GM18508 (cell line): Measurements from ENCODE around the gene RIPPLY3.
A peak's percentile ranks its signal among the peaks of the same experiment; 100 is the strongest.
"Not testable (repeated sequence)": the region's sequence is repeated elsewhere in the genome, so short reads cannot be mapped to it uniquely, and the experiment has no call there.

ENCODE experiments used
- ATAC-seq: cut with Tn5 transposase; IDR thresholded peaks from one replicate; pipeline ENCODE4 v1.9.1; 2021; ENCODE audit warnings: moderate number of reproducible peaks; ENCODE audit not compliant: insufficient read depth, unreplicated experiment

The RIPPLY3 gene

DNA sequence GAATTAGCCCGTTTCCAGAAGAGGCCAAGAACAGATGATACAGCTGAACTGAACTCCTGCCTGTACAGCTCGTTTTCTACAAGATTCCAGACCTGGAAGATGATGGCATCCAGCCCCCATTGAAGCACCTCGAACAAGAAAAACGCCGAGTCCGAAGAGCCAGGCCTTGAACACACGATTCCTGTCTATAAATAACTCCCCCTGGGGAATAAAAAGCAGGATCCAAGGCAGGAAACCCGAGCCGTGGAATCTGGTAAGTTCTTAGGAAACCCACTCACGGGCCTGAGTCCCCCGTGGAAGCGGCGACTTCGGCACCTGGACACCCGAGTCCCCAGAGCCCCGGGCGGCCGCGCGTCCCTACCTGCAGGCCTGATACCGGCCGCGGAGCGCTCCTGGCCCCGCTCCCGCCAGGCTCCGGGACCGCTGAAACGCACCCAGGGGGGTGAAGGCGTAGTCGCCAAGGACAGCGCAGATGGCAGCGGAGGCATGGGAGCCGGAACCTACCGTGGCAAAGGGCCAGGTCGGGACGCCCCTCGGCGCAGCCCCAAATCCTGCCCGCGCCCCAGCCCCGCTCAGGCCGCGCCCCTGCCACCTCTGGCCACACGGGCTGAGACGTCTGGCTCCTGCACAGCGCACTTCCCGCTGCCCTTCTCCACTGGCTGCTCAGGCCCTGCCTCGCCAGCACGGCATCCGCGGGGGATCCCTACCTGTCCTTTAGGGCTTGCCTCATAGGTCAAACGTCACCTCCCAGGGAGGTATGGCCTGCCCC lies 26.0 kb upstream of the RIPPLY3 start:
- ATAC-seq, result no peak

DNA sequence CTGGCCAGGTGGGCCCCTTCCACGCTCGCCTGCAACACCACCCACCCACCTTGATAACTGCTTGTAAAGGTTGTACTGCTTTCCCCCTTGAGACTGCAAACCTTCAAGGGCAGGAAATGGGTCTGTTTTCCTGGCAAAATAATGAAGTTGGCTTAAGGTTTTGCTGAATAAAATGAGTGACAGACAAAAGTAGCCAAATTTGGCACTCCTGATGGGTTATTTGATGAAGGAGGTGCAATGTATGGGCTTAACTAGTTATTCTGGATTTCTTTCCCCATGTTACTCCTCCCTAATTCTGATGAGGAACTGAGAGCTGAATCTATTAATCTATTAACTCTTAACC lies 25.5 kb upstream of the RIPPLY3 start:
- no peak for ATAC-seq

DNA sequence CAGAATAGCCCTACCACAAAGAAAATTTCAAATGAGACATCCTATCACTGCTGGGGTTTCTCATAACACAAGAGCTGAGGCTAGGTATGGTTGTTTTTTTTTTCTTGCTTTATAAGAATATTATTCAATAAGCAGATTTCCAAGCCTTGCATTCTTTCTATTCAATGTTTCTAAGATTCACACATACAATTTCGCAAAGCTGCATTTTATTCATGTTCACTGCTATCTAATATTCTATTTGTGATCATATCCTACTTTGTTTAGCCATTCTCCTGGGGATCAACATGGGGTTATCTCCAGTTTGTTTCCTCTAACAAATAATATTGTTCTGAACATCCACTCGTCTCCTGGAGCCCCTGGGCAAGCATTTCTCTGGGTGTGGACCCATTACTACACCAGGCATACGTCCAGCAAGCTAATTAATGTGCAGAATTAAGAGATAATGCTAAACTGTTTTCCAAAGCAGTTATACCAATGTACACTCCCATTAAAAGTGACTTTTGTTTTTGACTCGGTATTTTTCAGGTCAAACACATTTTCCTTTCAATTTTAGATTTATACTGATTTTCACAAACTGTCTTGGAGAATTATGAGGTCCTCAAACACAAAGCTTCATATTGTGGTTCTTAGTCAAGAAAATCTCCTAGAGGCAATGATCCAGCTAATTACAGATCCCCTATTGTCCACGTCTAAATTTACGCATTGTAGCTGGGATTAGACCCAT lies 24.4 kb upstream of the RIPPLY3 start:
- no peak for ATAC-seq

DNA sequence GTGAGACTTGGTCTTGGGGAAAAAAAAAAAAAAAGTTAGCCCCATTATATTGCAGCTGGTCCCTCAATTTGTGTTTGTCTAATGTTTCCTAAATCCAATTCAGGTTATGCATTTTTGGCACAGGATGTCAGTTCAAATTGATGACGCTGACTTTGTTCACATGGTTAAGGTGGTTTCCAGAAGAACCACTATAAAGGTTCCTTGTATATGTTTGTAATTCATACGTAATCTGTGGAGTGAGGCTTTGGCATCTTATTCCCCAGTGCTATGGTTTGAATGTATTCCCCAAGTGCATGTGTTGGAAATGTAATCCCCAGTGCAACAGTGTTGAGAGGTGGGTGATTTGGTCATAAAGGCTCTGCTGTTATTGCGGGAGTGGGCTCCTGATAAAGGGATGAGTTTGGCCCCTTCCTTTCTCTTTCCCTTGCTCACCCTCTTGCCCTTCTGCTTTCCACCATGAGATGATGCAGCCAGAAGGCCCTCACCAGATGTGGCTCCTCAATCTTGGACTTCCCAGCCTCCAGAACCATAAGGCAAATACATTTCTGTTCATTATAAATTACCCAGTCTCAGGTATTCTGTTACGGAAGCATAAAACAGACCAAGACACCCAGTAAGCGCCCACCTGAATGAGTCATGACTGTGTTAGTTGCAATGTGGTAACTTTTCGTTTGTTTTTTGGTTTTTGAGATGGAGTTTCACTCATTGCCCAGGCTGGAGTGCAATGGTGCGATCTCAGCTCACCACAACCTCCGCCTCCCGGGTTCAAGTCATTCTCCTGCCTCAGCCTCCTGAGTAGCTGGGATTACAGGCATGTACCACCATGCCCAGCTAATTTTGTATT lies 20.5 kb upstream of the RIPPLY3 start:
- ATAC-seq, result no peak

DNA sequence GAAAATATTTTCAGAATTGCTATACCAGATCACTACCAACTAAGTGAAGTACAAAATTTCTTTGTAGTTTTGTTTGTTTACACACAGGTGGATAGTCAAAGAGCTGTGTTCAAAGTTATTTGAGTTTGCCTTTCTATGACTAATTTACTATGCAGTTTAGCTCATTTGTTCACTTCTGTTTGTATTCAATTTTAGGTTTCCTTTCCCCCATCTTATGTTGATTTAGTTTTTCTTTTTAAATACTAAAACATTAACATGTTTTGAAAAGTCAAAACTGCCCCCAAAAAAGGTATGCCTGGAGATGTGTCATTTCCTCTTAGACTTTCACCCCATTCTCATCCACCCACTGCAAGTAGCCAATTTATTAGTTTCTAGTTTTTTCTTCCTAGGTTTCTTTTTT lies 18.7 kb upstream of the RIPPLY3 start:
- ATAC-seq, result no peak

DNA sequence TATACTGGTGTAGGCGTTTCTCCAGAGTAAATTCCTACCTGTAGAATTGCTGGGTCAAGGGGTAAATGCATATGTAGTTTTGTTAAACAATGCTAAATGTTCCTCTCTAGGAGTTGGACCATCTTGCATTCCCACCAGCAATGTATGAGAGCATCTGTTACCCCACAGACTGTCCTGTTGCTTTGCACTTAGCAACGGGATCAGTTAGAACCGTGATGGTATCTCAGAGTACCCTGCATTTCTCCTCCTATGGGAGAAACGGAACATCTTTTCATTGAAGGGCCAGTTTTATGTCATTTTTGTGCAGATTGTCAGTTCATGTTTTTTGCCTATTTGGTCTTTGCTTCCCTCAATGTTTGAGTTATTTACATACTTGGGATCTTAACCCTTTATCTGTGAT lies 18.0 kb upstream of the RIPPLY3 start:
- no peak for ATAC-seq

DNA sequence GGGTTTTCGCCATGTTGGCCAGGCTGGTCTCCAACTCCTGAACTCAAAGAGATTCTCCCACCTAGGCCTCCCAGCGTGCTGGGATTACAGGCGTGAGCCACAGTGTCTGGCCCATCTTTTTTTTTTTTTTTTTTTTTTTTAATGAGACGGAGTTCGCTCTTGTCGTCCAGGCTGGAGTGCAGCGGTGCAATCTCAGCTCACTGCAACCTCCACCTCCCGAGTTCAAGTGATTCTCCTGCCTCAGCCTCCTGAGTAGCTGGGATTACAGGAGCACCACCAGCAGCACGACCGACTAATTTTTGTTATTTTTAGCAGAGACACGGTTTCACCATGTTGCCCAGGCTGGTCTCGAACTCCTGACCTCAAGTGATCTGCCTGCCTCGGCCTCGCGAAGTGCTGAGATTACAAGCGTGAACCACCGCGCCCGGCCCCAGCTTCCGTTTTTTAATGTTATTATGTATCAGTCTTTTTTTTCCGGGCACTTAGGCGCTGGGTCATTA lies 17.3 kb upstream of the RIPPLY3 start:
- not testable (repeated sequence) for ATAC-seq

DNA sequence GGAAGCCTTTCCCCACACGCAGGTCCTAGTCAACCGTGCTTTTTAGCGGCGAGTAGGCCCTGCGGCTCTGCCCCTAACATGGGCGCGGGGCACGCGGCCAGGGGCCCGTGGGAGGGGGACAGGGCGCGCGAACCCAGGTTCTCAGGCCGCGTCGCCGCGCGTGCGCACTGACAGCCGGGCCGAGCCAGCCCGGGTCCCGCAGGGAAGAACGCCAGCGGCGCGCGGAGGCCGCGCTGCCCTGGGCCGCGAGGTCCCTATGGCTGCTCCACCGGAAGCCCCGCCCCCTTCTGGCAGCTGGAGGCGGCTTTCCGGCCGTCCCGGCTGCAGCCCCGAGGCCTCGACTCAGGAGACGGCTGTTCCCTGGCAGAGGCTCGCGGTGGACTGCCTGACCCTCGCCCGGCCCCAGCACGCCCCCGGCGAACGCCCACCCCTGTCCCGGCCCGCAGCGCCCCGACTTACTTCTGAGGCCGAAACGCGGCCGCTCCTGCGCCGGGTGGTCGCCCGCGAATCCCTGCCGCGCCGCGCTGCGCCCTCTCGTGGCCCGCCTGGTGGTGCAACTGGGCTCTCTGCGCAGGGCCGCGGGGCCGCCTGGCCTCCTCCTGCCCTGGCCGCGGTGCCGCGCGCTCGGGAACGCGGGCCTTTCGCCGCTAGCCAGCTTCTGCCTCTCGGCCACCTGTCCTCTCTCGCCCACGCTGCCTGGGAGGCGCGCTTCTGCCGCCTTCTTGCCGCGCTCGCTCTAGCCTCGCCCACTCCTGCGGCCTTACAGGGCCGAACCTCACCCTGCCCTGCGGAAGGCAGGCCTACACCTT lies 16.6 kb upstream of the RIPPLY3 start:
- ATAC-seq, result peak; percentile 64

DNA sequence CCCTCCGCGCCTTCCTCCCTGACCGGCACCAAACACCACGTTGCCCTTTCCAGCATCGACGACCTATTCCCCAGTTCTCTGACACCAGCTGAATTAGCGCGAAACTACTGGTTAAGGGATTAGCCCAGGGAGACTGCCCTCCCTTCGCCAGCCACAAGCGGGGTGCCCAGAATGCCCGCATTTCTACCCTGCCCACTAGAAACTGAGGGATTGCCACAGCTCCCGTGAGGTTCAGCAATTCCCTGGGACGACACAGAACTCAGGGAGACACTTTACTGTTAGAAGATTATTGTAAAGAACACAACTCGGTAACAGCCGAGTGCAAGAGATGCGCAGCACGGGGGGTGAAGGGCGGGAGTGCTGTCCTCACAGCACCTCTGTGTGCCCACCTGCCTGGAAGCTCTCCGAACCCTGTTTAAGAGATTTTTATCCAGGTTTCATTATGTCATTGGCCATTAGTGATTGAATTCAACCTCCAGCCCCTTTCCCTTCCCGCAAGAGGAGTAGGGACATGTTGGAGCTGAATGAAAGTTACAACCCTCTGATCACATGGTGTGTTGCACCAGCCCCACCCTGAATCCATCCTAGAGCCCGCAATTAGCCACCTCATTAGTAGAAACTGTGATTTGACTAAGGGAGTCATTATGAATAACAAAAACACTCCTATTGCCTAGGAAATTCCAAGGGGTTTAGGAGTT lies 15.8 kb upstream of the RIPPLY3 start:
- no peak for ATAC-seq

DNA sequence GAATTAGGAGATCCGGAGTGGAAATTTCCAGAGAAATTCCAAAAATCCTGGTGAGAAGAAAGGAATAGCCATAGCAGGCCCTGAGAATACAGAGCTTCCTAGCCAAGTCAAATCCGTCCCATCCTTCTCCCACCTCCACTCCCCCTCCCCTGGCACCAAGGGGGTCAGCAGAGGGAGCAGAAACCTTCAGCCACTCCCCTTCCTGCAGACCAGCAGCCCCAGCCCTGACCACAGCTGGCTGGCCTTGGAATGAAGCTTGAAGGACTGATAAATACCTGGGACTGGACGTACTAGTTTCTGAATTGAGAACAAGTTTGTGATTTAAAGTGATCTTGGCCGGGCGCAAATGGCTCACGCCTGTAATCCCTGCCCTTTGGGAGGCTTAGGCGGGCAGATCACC lies 13.8 kb upstream of the RIPPLY3 start:
- ATAC-seq, result no peak

DNA sequence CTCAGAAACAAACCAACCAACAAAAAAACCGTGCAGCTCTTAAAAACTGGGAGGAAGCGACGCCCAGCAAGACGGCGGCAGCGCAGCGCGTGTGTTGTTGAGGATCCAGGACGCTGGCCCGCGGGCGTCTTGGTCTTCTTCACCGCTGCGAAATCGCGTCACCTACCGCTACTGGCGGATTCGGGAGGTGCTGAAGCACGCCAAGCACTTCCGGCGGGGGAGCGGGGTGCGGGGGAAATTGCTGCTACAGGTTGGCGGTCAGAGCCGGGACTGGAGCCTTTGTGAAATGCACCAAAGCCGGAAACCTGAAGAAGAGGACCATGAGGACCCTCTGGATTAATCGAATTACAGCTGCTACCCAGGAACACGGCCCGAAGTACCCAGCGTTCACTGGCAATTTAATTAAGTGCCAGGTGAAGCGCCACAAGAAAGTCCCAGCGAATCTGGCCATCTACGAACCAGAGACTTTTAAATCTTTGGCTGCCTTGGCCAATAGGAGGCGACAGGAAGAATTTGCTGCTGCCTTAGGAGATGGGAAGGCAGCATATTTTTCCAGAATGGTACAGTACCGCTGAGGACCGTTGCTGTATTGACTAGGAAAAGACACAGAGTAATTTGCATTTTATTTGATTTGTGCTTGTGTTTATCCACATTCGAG lies 11.9 kb upstream of the RIPPLY3 start:
- no peak for ATAC-seq

DNA sequence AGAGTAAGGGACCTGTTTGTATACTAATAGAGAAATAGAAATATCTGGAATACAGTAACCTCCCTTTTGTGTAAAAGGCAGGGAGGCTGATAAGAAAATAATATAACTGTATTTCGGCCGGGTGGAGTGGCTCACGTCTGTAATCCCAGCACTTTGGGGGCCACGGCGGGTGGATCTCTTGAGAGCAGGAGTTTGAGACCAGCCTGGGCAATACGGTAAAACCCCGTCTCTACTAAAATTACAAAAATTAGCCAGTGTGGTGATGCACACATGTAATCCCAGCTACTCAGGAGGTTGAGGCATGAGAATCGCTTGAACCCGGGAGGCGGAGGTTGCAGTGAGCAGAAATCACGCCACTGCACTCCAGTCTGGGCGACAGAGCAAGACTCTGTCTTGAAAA lies 11.2 kb upstream of the RIPPLY3 start:
- ATAC-seq, result not testable (repeated sequence)

DNA sequence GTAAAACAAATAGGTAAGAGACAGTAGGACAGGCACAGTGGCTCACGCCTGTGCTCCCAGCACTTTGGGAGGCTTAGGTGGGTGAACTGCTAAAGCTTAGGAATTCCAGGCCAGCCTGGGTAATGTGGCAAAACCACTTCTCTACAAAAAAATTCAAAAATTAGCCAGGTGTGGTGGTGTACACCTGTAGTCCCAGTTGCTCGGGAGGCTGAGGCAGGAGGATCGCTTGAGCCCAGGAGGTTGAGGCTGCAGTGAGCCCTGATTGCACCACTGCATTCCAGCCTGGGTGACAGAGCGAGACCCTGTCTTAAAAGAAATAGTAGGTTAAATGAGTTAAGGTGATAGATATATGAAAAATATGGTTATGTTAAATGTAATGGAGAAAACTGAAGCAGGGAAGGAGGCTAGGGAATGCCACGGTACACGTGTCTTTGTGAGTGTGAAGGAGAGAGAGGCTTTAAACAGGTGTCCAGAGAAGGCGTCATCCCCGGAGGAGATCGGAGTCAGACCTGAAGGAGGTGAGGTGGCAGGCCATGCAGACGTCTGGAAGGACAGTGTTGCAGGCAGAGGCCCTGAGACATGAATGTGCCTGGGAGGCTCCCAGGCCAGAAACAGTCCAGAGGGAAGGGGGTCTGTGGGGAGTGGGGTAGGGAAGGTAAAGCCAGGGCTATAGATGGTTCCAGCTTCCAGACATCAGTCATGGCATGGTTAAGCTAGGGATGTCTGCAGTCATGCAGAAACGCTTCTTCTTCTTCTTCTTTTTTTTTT lies 7.2 kb upstream of the RIPPLY3 start:
- no peak for ATAC-seq

DNA sequence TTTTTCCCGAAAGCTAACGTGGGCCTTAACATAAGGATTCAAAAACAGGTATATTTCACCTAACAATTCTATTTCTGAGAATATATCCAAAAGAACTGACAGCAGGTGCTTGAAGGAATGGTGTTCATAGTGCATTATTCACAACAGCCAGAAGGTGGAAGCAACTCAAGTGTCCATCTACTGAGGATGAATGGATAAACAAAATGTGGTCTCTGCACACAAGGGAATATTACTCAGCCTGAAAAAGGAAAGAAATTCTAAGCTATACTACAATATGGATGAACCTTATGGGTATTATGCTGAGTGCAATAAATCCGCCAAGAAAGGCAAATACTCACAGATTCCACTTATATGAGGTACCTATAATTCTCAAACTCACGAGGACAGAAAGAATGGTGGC lies 6.1 kb upstream of the RIPPLY3 start:
- ATAC-seq, result no peak

DNA sequence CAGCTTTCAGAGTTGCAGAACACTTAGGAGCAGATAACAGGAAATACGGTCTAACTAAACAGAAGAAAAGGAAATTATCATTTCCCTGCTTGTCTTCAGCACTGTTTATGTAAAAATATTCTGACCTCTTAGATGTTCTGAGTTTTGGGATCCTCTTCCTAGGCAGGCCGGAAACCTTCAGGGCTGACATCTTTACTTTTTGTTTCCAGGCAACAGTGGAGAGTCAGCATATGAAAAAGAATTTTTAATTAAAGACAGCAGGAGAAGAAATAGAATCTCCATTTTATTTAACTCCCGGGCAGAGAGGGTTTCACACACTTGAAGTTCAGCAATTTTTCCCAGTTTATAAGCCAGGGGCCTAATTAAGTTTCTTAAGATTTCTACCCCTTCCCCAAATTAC lies 5.1 kb upstream of the RIPPLY3 start:
- ATAC-seq, result no peak

DNA sequence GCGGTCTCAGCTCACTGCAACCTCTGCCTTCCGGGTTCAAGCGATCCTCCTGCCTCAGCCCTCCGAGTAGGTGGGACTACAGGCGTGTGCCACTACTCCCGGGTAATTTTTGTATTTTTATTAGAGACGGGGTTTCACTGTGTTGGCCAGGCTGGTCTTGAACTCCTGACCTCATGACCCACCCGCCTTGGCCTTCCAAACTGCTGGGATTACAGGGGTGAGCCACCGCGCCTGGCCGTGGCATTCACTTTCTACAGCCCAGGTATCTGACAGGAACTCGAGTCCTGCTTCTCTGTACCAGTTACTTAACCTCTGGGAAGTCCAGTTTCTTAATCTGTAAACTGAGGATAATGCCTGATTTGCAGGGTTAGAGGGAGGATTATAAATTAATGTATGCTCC lies 3.7 kb upstream of the RIPPLY3 start:
- not testable (repeated sequence) for ATAC-seq

DNA sequence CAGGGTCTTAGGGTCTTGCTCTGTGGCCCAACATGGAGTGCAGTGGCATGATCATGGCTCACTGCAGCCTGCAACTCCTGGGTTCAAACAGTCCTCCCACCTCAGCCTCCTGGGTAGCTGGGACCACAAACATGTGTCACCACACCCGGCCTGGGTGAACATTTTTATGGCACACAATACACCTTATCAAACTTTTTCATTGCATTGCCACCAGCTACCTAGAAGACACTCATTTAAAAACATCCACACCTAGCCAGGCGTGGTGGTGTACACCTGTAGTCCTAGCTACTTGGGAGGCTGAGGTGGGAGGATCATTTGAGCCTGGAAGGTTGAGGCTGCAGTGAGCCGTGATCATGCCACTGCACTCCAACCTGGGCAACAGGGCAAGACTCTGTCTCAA lies 2.6 kb upstream of the RIPPLY3 start:
- not testable (repeated sequence) for ATAC-seq
